Prostate gland (tissue), 2 donors: ENCODE data around the gene C17orf100.

Experiments used
- POLR2AphosphoS5 ChIP-seq: sonication (generic); formaldehyde crosslinking; IDR thresholded peaks from one replicate; pipeline ENCODE4 v1.6.1; 2017; ENCODE audit warnings: antibody characterized with exemption
- TF ChIP-seq, protein P1 (sequence below), 4 experiments: fragments of 200-600 bp in 2 of 4; fragments of 450-650 bp in 2 of 4; sonication (generic) in 2 of 4; IDR thresholded peaks; 1 replicate in 3 of 4; 2 replicates in 1 of 4; pipeline ENCODE4 v1.5.1; 2016 to 2019; ENCODE audit warnings: antibody characterized with exemption in 4 of 4, mild to moderate bottlenecking in 2 of 4, moderate library complexity in 2 of 4

DNA sequence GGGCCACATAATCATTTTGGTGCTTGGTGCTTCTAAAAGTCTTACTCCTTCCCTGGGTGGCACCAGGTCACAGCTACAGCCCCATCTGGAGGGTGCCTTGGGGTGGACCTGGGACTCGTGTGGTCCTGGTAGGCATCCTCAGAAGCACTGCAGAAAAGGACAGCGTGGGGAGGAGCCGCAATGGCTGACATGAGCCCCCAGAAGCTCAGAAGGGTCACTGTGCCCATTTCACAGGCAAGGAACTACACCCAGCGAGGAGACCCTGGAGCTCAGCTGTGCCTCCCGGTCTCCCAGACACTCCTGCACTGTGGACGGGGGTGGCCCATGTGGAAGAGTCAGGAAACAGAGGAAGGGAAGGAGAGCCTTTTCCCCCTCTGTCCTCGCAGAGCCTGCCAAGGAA lies 26.4 kb downstream of the C17orf100 start:
- TF ChIP-seq POLR2AphosphoS5: no peak
- TF ChIP-seq, protein P1, sequence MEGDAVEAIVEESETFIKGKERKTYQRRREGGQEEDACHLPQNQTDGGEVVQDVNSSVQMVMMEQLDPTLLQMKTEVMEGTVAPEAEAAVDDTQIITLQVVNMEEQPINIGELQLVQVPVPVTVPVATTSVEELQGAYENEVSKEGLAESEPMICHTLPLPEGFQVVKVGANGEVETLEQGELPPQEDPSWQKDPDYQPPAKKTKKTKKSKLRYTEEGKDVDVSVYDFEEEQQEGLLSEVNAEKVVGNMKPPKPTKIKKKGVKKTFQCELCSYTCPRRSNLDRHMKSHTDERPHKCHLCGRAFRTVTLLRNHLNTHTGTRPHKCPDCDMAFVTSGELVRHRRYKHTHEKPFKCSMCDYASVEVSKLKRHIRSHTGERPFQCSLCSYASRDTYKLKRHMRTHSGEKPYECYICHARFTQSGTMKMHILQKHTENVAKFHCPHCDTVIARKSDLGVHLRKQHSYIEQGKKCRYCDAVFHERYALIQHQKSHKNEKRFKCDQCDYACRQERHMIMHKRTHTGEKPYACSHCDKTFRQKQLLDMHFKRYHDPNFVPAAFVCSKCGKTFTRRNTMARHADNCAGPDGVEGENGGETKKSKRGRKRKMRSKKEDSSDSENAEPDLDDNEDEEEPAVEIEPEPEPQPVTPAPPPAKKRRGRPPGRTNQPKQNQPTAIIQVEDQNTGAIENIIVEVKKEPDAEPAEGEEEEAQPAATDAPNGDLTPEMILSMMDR (IDR thresholded peaks at IDR 0.05): no peak
